GM18519 (cell line): Measurements from ENCODE around the gene MUS81.
"Not testable (repeated sequence)": the region's sequence is repeated elsewhere in the genome, so short reads cannot be mapped to it uniquely, and the experiment has no call there.

Experiments used
- ATAC-seq: cut with Tn5 transposase; IDR thresholded peaks from one replicate; pipeline ENCODE4 v1.9.1; 2021; ENCODE audit warnings: mild to moderate bottlenecking, moderate library complexity; ENCODE audit not compliant: unreplicated experiment, low FRiP score

Gene MUS81, protein sequence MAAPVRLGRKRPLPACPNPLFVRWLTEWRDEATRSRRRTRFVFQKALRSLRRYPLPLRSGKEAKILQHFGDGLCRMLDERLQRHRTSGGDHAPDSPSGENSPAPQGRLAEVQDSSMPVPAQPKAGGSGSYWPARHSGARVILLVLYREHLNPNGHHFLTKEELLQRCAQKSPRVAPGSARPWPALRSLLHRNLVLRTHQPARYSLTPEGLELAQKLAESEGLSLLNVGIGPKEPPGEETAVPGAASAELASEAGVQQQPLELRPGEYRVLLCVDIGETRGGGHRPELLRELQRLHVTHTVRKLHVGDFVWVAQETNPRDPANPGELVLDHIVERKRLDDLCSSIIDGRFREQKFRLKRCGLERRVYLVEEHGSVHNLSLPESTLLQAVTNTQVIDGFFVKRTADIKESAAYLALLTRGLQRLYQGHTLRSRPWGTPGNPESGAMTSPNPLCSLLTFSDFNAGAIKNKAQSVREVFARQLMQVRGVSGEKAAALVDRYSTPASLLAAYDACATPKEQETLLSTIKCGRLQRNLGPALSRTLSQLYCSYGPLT

DNA sequence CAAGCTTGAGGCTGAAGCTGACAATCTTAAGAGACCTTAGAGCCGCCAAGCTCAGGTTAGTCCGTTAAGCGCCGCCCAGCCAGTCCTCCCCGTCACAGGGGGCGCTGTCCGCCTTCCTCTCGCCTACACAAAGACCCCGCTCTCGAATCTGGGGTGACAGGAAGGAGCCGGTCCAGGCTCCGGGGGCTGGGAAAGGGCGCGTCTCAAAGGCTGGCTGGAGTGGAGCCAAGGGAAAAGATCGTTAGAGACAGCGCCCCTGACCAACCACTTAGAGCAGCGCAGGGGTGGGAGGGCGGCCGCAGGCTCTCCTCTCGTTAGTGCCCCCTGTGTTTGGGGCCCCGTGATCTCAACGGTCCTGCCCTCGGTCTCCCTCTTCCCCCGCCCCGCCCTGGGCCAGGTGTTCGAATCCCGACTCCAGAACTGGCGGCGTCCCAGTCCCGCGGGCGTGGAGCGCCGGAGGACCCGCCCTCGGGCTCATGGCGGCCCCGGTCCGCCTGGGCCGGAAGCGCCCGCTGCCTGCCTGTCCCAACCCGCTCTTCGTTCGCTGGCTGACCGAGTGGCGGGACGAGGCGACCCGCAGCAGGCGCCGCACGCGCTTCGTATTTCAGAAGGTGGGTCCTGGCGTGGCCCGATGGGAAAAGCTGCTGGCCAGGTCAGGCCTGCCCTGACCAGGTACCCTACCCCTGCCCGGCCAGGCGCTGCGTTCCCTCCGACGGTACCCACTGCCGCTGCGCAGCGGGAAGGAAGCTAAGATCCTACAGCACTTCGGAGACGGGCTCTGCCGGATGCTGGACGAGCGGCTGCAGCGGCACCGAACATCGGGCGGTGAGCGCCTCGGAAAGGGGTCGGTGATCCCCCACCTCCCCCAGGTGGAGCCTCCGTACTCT lies at the start of gene MUS81:
Gene MUS81, plus strand, starts transcription at position 156 of the 887 bp plus-strand sequence. Its CDS starts 321 bp downstream, at position 477.
- no peak for ATAC-seq

DNA sequence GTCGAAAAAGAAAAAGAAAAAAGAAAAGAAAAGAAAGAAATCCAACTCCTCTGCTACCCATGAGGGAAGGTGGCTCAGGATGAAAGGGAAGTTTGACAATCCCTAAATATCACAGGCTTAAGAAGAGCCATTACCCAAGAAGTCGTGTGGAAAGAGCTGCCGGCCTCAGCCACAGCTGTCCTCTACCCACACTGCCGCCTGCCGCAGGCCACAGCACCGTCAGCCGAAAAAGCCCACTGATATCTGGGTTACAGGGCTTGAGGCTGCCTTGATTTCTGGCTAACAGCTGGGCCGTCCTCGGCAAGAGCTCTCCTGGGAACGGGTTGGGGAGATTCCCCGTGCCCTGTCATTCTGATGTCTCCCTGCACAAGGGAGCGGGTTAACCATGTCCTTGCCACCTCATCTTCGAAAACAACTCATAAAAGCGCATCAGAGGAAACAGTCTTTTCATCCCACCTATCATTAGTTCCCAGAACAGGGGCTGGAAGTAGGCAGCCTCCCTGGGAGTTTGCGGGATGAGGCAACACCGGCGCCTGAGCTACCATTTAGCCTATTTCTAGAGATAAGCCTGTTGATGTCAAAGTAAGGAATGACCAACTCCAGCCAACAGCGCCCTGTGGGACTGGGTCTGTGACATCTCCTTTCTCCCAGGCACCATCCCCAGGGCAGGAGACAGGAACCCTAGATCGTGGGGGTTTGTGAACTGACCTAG lies 48.3 kb upstream of the MUS81 start:
- no peak for ATAC-seq

DNA sequence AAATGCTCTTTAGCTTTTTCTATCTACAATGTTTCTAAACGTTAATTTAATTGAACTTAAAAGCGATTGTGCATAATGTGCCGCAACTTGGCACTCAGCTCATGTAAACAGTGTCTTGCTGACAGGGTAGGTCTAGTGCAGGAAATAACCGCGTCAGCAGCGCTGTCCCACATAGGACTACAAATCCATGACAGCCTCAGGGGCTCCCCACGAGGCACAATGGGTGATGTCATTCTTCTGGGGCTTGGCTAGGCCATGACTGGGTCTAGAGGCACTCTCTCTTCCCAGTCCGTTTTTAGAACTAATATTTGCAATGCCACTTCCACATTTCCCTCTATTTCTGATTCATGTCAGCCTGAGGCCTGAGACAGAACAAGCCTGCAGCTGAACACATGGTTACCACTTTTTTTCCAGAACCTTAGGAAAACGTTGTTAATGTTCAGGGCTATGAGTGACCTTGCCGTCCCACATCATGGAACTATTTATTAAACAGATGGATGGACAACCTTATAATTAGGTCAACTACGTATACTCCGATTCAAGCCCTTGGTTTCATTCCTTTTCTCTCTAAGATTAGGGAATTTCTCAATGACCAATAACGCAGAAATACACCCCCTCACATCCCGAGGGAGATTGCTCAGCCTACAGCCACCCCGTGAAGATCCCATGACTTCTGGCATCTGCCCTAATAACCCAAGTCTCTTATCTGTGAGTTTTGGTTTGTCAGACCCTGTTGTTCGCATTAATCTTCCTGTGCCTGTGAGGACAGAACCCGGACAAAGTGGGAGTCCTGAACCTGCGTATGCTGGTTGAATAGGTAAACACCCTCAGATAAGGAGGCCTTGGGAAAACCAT lies 45.9 kb upstream of the MUS81 start:
- ATAC-seq: no peak

DNA sequence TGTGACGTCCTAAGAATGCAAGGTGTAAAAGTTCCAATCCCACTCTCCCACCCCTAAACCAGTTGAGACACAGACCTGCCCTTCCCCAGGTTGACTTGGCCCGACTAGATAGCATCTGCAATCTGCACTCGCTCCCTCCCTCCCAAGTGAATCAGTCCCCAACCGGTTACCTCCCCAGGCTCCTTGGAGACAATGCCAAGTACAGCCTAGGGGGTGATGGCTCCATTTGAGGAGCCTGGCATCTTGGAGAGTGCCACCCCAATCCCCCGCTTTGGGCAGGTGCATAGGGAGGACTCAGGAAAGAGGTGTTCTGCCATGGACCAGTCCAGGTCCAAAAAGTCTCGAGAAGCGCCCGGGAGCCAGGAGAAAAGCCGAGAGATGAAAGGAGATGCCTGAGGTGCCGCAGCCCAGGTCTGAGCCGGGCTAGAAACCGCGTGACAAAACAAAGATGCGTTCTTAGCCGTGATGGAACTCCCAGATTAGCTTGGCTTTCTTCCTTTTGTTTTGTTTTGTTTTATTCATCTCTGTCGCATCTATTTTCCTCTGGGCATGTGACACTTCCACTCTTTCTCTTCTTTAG lies 45.2 kb upstream of the MUS81 start:
- ATAC-seq: no peak

DNA sequence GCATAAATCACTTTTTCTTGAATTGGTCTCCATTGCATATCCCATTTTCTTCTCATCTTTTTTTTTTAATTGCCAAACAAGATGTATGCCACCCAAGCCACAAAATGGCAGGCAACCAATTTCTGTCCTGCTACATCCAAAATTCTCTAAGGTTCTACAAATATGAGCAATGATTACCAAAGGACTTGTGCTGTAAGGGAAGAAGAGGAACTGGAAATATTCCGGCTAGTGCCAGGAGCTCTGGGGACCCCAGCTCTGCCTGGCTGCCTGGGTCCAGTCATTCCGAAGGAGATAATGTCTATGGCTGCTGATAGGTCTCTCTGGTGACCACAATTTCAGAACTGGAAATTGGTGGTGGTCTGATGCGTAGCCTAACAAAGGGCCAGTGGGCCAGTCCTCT lies 43.5 kb upstream of the MUS81 start:
- no peak for ATAC-seq

DNA sequence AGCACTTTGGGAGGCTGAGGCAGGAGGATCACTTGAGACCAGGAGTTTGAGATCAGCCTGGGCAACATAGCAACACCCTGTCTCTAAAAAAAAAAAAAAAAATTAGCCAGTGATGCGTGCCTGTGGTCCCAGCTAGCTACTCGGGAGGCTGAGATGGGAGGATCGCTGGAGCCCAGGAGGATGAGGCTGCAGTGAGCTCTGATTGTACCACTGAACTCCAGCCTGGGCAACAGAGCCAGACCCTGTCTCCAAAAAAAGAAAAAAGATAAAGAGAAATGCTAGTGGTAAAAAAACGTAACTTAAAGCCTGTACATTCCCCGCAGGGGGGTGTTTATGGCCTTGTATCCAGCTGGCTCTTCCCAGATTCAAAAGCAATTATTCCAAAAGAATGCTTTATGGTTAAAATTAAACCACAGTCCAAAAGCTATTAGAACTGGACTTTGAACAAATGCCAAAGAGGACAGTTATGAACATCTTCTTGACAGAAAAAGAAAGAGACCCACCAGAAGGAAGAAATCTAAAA lies 42.9 kb upstream of the MUS81 start:
- ATAC-seq: no peak

DNA sequence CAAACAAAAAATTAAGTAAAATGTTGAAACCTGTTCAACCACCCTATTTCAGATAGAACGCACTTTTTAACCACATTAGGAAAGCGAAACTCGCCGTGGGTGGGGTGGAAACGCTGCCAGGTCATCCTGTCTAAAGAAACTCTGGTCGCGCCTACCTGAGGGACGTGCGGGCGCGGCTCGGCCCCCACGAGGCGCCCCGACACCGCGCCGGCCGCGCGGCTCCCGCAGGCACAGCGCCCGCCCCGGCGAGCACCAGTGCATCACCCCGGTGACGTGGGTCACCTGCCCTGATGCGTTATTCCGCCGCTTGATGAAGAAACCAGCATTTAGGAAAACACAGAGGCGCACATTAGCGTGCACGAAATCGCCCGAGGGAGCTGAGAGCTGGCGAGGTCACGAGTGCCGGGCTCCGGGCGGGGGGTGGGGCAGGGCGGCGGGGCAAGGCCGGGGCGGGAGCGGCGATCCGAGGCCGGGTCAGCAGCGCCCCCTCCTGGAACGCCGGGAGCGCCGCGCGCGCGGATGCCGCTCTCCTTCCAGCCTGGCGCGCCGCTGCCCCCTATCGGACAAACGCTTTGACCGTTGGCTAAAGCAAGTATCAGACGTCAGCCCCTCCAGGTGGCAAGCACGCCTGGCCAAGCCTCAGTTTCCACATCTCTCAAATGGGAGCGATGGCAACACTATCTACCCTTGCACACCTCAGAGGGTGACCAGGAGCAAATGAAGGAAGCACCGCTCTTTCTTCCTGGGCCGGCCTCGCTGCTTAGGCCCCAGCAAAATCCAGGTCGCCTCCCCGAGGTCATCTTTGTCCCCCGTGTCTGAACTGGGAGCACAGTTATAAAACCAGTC lies 42.2 kb upstream of the MUS81 start:
- peak; percentile 76 for ATAC-seq

DNA sequence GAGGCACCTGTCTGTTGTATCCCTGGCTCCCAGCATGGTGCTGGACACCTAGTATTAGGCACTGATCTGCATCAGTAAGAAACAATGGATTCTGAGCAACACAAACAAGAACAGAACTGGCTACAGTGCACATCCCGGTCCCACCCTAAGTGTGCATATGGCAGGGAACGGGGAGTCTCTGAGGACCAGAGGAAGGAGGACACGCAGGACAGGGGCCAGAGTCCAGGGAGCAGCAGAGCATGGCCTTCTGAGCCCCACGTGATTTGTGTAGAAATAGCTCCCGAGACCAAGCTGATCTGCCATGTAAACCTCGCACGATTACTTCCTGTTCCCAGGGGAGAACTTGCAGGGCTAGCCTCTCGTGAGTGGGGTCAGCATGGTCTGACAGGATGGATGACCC lies 39.1 kb upstream of the MUS81 start:
- no peak for ATAC-seq

DNA sequence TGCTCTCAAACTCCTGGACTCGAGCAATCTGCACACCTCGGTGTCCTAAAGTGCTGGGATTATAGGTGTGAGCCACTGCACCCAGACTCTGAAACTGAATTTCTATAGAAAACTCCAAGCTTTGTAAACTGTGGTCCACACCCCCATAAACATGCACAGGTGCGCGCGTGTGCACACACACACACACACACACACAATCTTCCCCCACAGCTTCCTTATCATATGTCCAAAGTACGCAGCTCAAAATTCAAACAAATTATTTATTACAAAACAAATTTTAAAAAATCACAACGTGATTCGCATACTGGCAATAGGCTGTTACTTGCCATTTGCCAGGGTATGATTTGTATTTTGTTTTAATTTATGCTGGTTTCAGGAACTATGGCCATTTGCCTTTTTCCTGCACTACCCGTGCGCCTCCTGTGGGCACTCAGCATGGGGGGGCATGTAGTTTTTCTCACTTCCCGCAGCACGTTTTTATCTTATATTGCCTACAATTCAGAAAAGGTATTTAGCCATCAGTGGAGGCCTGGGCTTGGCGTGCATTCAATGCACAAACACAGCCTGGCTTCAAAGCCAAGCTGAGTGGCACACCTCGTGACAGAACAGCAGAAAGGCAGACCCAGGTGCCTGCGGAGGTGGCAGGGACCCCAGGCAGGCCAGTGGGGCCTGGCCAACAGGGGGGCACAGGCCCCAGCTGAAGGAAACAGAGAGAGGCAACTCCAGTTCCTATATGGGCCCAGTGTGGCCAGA lies 37.3 kb upstream of the MUS81 start:
- no peak for ATAC-seq

DNA sequence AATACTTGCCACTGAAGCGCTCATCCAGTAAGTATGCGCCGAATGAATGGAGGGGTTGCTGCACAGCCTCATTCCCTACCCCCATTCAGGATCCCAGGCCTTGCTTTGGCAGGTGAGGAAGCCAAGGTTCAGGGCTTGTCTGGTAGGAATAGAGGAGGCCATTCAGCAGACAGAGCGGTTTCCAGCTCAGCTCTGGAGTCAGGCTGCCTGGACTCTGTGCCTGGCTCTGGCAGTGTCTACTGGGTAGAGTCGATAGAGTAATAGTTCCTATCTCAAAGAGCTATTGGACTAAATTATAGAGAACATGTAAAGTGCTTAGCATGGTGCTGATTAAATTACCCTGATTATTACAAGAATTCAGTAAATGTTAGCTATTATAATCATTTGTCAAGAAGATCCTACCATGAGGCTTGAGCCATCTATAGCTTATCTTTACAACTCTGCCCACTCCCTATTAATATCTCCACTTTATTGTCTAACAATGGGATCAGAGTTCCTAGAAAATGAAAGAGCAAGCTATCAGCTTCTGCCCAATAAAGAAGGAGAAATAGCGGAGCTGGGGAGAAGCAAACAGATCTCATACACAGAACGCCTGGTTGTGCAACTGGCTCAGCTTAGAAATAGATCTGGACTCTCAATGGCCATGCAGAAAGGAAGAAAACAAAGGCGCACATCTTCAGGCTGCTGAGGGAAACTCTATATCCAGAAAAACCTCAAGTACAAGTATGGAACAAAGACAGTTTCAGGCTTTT lies 33.1 kb upstream of the MUS81 start:
- ATAC-seq: no peak

DNA sequence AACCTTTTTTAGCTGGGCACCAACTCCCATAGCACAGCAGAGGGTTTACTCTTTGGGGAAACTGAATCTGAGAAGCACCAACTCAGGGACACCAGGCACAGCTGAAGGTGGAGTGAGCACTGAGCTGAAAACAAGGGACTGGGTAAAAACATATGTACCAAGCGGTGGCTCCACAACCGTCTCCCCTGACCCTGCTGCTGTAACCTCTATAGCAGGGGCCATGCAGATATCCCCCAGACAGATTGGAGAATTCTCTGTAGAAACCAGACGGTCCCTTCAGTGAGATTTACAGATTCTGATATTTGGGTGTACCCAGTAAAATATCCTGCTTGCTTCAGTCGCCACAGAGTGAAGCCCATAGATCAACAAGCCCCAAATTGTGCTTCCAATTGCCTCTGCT lies 30.8 kb upstream of the MUS81 start:
- no peak for ATAC-seq

DNA sequence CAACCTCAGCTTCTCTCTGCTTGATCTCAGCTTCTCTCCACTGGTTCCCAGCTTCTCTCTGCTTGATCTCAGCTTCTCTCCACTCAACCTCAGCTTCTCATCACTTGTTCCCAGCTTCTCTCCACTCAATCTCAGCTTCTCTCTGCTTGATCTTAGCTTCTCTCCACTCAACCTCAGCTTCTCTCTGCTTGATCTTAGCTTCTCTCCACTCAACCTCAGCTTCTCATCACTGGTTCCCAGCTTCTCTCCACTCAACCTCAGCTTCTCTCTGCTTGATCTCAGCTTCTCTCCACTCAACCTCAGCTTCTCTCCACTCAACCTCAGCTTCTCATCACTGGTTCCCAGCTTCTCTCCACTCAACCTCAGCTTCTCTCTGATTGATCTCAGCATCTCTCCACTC lies 28.0 kb upstream of the MUS81 start:
- ATAC-seq: not testable (repeated sequence)

DNA sequence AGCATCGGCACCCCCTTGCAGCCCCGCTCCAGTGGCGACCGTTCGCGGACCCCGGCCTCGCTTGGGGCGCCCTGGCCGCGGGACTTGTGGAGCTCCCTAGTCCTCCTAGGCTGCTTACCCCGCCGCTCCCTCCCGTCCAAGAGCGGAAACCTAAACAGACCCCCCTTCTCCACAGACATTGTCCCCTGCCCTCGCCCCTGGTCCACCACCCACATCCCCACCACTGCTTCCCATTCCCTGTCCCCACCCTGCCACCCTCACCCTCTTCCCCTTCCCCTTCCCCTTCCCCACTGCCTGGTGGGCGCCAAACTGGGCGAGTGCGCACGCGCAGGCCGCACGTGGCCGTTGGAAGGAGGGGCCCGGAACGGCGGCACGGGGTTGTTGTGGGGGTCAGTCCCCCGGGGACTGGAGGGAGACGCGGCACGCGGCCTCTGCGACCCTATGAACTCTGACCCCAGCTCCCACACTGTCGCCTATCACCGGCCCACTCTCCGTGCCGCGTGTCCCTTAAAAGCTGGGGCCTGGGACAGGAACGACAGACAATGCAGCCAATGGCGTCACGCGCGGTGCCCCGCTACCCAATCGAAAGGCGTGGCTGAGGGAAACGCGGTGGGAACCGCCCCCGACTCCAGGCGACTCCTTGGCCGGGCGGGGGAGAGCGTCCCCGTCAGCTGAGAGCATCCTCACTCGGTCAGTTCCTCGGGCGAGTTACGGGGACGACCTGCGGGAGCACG lies 26.8 kb upstream of the MUS81 start, which contains the start of gene SNX32:
Gene SNX32, plus strand, starts transcription at position 667 of the 734 bp plus-strand sequence. CDS start 103 bp downstream, outside the sequence.
- ATAC-seq: peak; percentile 71

DNA sequence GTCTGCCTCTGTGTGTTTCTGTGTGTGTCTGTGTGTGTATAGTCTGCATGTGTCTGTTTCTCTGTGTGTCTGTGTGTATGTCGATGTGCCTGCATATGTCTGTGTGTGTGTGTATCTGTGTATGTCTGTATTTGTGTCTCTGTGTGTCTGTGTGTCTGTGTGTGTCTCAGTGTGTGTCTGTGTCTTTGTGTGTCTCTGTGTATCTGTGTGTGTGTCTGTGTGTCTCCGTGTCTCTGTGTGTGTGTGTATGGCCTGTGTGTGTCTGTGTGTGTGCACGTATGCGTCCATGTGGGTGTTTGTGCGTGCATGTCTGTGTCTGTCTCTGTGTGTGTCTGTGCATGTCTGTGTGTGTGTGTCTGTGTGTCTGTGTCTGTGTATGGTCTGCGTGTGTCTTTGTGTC lies 26.0 kb upstream of the MUS81 start:
- ATAC-seq: no peak

DNA sequence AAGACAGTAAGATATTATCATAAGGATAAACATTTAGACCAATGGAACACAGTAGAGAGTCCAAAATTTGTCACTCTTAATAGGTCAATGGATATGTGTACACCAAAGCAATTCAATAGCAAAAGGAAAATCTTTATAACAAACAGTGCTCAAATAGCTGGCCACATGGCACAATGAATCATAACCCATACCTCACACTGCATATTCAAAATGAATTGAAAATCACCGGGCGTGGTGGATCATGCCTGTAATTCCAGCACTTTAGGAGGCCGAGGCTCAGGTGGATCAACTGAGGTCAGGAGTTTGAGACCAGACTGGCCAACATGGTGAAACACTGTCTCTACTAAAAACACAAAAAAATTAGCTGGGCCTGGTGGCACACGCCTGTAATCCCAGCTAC lies 18.1 kb upstream of the MUS81 start:
- ATAC-seq: no peak

DNA sequence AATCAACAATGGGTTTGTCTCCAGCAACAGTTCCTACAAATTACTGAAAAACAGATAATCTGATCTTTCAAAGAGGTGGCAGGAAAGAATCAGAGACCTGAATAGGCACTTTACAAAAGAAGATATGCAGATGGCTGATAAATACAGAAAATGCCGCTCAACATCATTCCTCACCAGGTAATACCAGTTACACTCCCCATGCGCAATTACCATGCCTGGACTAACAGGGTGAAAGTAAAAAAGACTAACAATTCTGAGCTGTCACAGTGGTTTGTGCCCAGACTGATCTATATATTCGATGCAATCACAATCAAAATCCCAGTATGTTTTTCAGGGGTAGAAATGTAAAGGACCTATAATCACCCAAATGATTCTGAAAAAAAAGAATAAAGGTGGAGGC lies 16.4 kb upstream of the MUS81 start:
- no peak for ATAC-seq
